ENCODE data around the gene CEP164. TPM values are rescaled to one million over a fixed set of nuclear protein-coding genes. Genes with fewer than 3 reads are reported as not detected.

CEP164 gene
- total and polyA plus RNA-seq, 2 of the 8 experiments (the other 6 are each of a cell fraction or from before 2014, with no cell fraction given): 8.4 to 20.8 TPM

- POLR2A ChIA-PET (ENCODE audit: partially characterized antibody): no interaction called here
- Histone ChIP-seq H4K20me1 (replicated peaks in 1 of 2; ENCODE audit: control insufficient read depth in 1 of 2, insufficient read depth in 2 of 2, low read length in 2 of 2) (no peaks in the 10 kb centered on the region), H2BK20ac (ENCODE audit: low read length) (no peak overlapping the region), H3K4me3 (ENCODE audit: extremely low read depth in 1 of 4, insufficient read depth in 2 of 4, low read depth in 3 of 4, low read length in 4 of 4) (no peak overlapping the region), H2BK5ac (ENCODE audit: low read depth, low read length) (no peak overlapping the region), H3K14ac (ENCODE audit: insufficient read length) (no peak overlapping the region), H3K36me3 (ENCODE audit: control insufficient read depth in 2 of 4, insufficient read depth in 4 of 4, low read length in 3 of 4) (no peaks in the 10 kb centered on the region), H3K4me2 (ENCODE audit: insufficient read depth in 1 of 2, low read depth in 2 of 2, low read length in 2 of 2) (no peak overlapping the region), H3K27me3 (replicated peaks in 1 of 4; ENCODE audit: control insufficient read depth in 3 of 4, extremely low read depth in 1 of 4, insufficient read depth in 3 of 4, low read length in 3 of 4) (no peaks in the 10 kb centered on the region; a peak in 1 of 7 replicates), H3K4me1 (replicated peaks in 1 of 4; ENCODE audit: control insufficient read depth in 3 of 4, insufficient read depth in 4 of 4, low read length in 3 of 4) (no peaks in the 10 kb centered on the region), H3K18ac (ENCODE audit: extremely low read depth, low read length) (no peak overlapping the region), H4K5ac (ENCODE audit: insufficient read length, low read depth, low read length) (no peak overlapping the region), H4K8ac (ENCODE audit: extremely low read depth, insufficient read depth, low read length) (no peak overlapping the region), H3K79me1 (ENCODE audit: low read depth, low read length) (no peaks in the 10 kb centered on the region), H3K23ac (ENCODE audit: insufficient read length) (no peak overlapping the region), H3K27ac (ENCODE audit: low read depth, low read length) (no peak overlapping the region), H3K79me2 (ENCODE audit: control insufficient read depth in 1 of 2, insufficient read depth in 2 of 2, low read length in 2 of 2) (no peaks in the 10 kb centered on the region), H4K91ac (replicated peaks; ENCODE audit: insufficient read length, low read length) (no peak overlapping the region), H2BK15ac (ENCODE audit: low read length) (no peak overlapping the region), H2BK120ac (replicated peaks; ENCODE audit: low read depth, low read length) (no peak overlapping the region), H3K4ac (replicated peaks; ENCODE audit: insufficient read length, low read depth, low read length) (no peak overlapping the region), H2BK12ac (ENCODE audit: low read depth, low read length) (no peak overlapping the region), H3K9ac (replicated peaks in 1 of 4; ENCODE audit: extremely low read depth in 1 of 4, low read depth in 3 of 4, low read length in 3 of 4) (no peak overlapping the region), H3K9me3 (ENCODE audit: insufficient read depth in 2 of 2, low read depth in 1 of 2, low read length in 1 of 2) (no peaks in the 10 kb centered on the region), H2AK5ac (ENCODE audit: low read depth, low read length) (no peak overlapping the region), H3K56ac (replicated peaks; ENCODE audit: insufficient read length, low read depth, low read length) (no peak overlapping the region), H2AFZ (ENCODE audit: low read length) (no peak overlapping the region), H3K23me2 (ENCODE audit: low read depth, low read length) (no peaks in the 10 kb centered on the region)
- TF ChIP-seq POU5F1 (IDR thresholded peaks at IDR 0.05; ENCODE audit: low read depth, low read length): no peak
- TF ChIP-seq CTCF (IDR thresholded peaks at IDR 0.05; ENCODE audit: control extremely low read depth in 1 of 3, insufficient read depth in 1 of 3, low read depth in 1 of 3, low read length in 3 of 3): no peak
- no peak for TF ChIP-seq HDAC2 (IDR thresholded peaks at IDR 0.05; ENCODE audit: borderline replicate concordance in 1 of 2, low read depth in 2 of 2, low read length in 2 of 2)
- TF ChIP-seq YY1 (IDR thresholded peaks at IDR 0.05; ENCODE audit: low read depth, low read length): no peak
- TF ChIP-seq CHD1 (IDR thresholded peaks at IDR 0.05; ENCODE audit: low read depth, low read length): no peak
- TF ChIP-seq JUND (IDR thresholded peaks at IDR 0.05; ENCODE audit: low read length): no peak
- no peak for TF ChIP-seq SRF (IDR thresholded peaks at IDR 0.05; ENCODE audit: low read depth, low read length)
- no peak for TF ChIP-seq CEBPB (IDR thresholded peaks at IDR 0.05; ENCODE audit: low read depth, low read length)
- TF ChIP-seq BCL11A (IDR thresholded peaks at IDR 0.05; ENCODE audit: low read depth in 2 of 2, low read length in 2 of 2): no peak
- TF ChIP-seq KDM5A (IDR thresholded peaks at IDR 0.05; ENCODE audit: low read length): no peak
- no peak for TF ChIP-seq SP2 (IDR thresholded peaks at IDR 0.05; ENCODE audit: low read length)
- TF ChIP-seq TEAD4 (IDR thresholded peaks at IDR 0.05; ENCODE audit: low read depth, low read length): no peak
- TF ChIP-seq CTBP2 (IDR thresholded peaks at IDR 0.05; ENCODE audit: borderline replicate concordance, insufficient read depth, insufficient read length, low read length): no peak
- FAIRE-seq (no peak), DNase-seq (ENCODE audit: low read depth in 1 of 2, low spot score in 2 of 2) (no peak)
- CTCF ChIA-PET (ENCODE audit: partially characterized antibody): interaction anchor here (1.2 to 1.4 kb wide), 3 partner anchors 9 to 396 kb away, joined by 3 to 5 read pairs (median 5); no protein-coding TSS in a partner anchor
- 87% methylated on average over 12 of the region's 13 CpGs; no CpG with 5 or more reads in 1 of the 2 experiments for WGBS, 2 experiments (ENCODE audit: extremely low coverage in 1 of 2, insufficient coverage in 1 of 2, insufficient read length in 1 of 2, insufficient replicate concordance in 2 of 2, low coverage in 1 of 2, low lambda C conversion rate in 2 of 2, missing lambda C conversion rate in 1 of 2)
Observed at GRCh38 chr11:117421041-117421440, 93.4 kb downstream of the CEP164 start.
